Ascending aorta (tissue), 2 donors: ENCODE measurements around the gene KCND2. TPM values are rescaled to one million over a fixed set of nuclear protein-coding genes. Genes with fewer than 3 reads are reported as not detected.

Source experiments
- DNase-seq, 2 donors: peaks; one replicate each; pipeline ENCODE4 v3.0.0-alpha.2; 2019; ENCODE audit warnings: low spot score in 2 of 2
- H3K27ac ChIP-seq, 2 donors: fragments of 200-600 bp; sonication (generic); one replicate each; pipeline ENCODE4 v1.5.1; 2016 to 2017; ENCODE audit warnings: mild to moderate bottlenecking in 1 of 2
- H3K27me3 ChIP-seq: fragments of 200-600 bp; sonication (generic); one replicate; pipeline ENCODE4 v1.5.1; 2017
- H3K36me3 ChIP-seq, 2 donors: fragments of 200-600 bp; sonication (generic); one replicate each; pipeline ENCODE4 v1.5.1; 2016
- H3K4me1 ChIP-seq, 2 donors: fragments of 200-600 bp; sonication (generic); one replicate each; pipeline ENCODE4 v1.5.1; 2016 to 2017; ENCODE audit warnings: mild to moderate bottlenecking in 1 of 2
- H3K4me3 ChIP-seq, 2 donors: fragments of 200-600 bp; sonication (generic); one replicate each; pipeline ENCODE4 v1.5.1; 2016 to 2017; ENCODE audit warnings: mild to moderate bottlenecking in 1 of 2
- H3K9me3 ChIP-seq, 2 donors: fragments of 200-600 bp; sonication (generic); one replicate each; pipeline ENCODE4 v1.5.1; 2016
- CTCF ChIP-seq, 3 experiments: fragments of 200-600 bp in 2 of 3; fragments of 450-650 bp in 1 of 3; sonication (generic) in 2 of 3; IDR thresholded peaks; one replicate each; pipeline ENCODE4 v1.5.1; 2016 to 2019; ENCODE audit warnings: antibody characterized with exemption in 3 of 3, mild to moderate bottlenecking in 1 of 3, moderate library complexity in 1 of 3
- intact Hi-C: fragments of 100-400 bp; cut with DNase I; formaldehyde crosslinking; loops from one replicate; pipeline ENCODE4 v1.15.1; 2023
- total RNA-seq: library from RNA; depleted of rRNA; stranded (reverse); fragments of >200 nt; gene quantifications from one replicate; pipeline ENCODE4 v1.1.0, GENCODE V29; 2016

Gene KCND2
- total RNA-seq, 1 donor from 2014 or later = 0.21 TPM

GRCh38 chr7:120293027-120293426 lies 20.1 kb downstream of the KCND2 start:
- Histone ChIP-seq H3K9me3 (no peaks in the 10 kb centered on the region), H3K4me3 (no peak overlapping the region)
- intact Hi-C loops = no loop called here

GRCh38 chr7:120302190-120302589 lies 29.2 kb downstream of the KCND2 start:
- Histone ChIP-seq H3K9me3 (no peaks in the 10 kb centered on the region), H3K4me1 (no peaks in the 10 kb centered on the region), H3K4me3 (no peak overlapping the region), H3K36me3 (no peaks in the 10 kb centered on the region), H3K27ac (no peak overlapping the region), H3K27me3 (no peaks in the 10 kb centered on the region)
- DNase-seq = no peak
- no peak for TF ChIP-seq CTCF (IDR thresholded peaks at IDR 0.05)
- intact Hi-C loops = no loop called here

More at GRCh38 chr7:120293027-120293426, 20.1 kb downstream of the KCND2 start:
- H3K27me3 ChIP-seq = no peaks in the 10 kb centered on the region
- H3K36me3 ChIP-seq = no peaks in the 10 kb centered on the region
- H3K27ac ChIP-seq = no peak overlapping the region
- no peaks in the 10 kb centered on the region for H3K4me1 ChIP-seq
- no peak for DNase-seq
- no peak for TF ChIP-seq CTCF (IDR thresholded peaks at IDR 0.05)

DNA sequence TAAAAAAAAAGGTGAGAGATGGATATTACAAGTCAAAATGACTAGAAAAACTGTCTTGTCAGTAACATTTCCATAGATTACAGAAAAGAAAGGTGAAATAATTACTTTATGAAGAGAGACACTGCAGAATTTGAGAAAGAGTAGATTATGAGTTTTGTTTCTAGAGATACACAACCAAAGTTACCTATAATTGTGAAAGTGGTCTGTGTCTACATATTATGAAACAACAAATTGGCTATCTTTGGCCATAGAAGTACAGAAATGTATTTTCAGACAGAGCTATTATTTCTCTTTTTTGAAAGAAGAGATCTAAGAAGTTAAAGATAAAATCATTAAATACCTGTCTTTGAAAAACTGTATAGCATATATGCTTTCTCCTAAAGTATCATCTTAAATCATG lies 30.1 kb downstream of the KCND2 start:
- H3K9me3 ChIP-seq = no peaks in the 10 kb centered on the region
- H3K27me3 ChIP-seq = no peaks in the 10 kb centered on the region
- H3K36me3 ChIP-seq = no peaks in the 10 kb centered on the region
- H3K4me3 ChIP-seq = no peak overlapping the region
- DNase-seq = no peak
- no peak overlapping the region for H3K27ac ChIP-seq
- intact Hi-C loops = no loop called here
- no peak for TF ChIP-seq CTCF (IDR thresholded peaks at IDR 0.05)
- no peaks in the 10 kb centered on the region for H3K4me1 ChIP-seq

DNA sequence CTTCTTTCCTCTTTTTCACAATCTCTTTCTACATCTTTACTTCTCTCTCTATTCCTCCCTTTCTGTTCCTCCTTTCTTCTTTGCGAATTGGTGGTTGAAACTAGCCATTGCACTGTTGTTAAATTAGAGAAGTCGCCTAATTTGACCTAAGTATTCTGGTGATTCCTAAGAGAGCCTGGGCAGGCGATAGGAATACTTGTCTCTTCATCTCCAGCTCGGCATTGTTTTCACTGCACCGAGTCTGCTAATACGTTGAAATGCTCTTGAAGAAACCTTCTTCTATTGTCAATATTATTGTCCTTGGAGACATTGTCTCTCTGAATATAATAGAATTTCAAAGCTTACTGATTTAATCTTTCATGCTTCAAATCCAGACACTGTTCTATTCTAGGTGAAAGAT lies 31.7 kb downstream of the KCND2 start:
- intact Hi-C loops = no loop called here
- no peak overlapping the region for H3K4me3 ChIP-seq
- H3K27me3 ChIP-seq = no peaks in the 10 kb centered on the region
- no peaks in the 10 kb centered on the region for H3K9me3 ChIP-seq
- no peak overlapping the region for H3K27ac ChIP-seq
- DNase-seq = no peak
- no peaks in the 10 kb centered on the region for H3K4me1 ChIP-seq
- no peak for TF ChIP-seq CTCF (IDR thresholded peaks at IDR 0.05)
- no peaks in the 10 kb centered on the region for H3K36me3 ChIP-seq

GRCh38 chr7:120307991-120308545 lies 35.1 kb downstream of the KCND2 start:
- no peaks in the 10 kb centered on the region for H3K27me3 ChIP-seq
- H3K36me3 ChIP-seq = no peaks in the 10 kb centered on the region
- no peak overlapping the region for H3K27ac ChIP-seq
- H3K9me3 ChIP-seq = no peaks in the 10 kb centered on the region
- no peak for DNase-seq
- H3K4me3 ChIP-seq = no peak overlapping the region
- H3K4me1 ChIP-seq = no peaks in the 10 kb centered on the region
- intact Hi-C loops = no loop called here
- TF ChIP-seq CTCF (IDR thresholded peaks at IDR 0.05) = no peak
